ENCODE measurements around the gene EYA2.

EYA2 gene

DNA sequence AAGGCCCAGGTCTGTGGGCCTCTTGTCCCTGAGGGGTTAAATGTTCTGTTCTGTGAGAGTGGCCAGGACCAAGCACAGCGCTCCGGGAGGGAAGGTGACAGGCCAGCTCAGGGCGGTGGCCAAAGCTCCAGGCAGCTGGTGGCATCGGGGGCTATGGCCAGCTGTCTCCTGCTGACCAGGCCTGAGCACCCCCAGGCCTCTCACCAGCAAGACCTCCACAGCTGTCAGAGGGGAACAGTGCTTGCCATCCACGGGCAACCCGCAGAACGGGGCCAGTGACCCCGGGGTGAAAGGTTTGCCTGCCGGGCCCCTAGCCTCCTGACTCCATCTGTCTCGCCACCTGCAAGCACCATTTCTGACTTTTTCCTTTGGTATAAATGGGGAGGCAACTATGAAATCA, 46.0 kb downstream of the EYA2 start:
- TF ChIP-seq, protein P1, sequence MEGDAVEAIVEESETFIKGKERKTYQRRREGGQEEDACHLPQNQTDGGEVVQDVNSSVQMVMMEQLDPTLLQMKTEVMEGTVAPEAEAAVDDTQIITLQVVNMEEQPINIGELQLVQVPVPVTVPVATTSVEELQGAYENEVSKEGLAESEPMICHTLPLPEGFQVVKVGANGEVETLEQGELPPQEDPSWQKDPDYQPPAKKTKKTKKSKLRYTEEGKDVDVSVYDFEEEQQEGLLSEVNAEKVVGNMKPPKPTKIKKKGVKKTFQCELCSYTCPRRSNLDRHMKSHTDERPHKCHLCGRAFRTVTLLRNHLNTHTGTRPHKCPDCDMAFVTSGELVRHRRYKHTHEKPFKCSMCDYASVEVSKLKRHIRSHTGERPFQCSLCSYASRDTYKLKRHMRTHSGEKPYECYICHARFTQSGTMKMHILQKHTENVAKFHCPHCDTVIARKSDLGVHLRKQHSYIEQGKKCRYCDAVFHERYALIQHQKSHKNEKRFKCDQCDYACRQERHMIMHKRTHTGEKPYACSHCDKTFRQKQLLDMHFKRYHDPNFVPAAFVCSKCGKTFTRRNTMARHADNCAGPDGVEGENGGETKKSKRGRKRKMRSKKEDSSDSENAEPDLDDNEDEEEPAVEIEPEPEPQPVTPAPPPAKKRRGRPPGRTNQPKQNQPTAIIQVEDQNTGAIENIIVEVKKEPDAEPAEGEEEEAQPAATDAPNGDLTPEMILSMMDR (conservative IDR thresholded peaks at IDR 0.05; ENCODE audit: low read depth, low read length): no peak
- no peak for DNase-seq (ENCODE audit: low read depth)
- H3K4me3 ChIP-seq (ENCODE audit: low read length): no peak overlapping the region

DNA sequence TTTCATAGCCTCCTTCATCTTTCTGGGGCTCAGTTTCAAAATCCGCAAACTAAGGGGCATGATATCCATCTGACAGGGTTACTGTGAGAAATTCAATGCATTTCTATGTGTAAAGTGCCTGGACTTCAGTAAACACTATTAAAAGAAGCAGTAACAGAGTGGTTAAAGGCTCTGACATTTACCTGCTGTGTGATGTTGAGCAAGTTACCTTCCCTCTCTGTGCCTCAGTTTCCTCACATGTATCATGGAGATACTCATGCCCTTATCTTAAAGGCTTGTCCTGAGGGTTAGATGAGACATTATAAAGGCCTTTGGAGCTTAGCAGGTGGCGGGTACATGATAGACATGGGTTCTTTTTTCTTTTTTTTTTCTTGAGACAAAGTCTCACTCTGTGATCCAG, 46.8 kb downstream of the EYA2 start:
- TF ChIP-seq, protein P1 (conservative IDR thresholded peaks at IDR 0.05; ENCODE audit: low read depth, low read length): no peak

DNA sequence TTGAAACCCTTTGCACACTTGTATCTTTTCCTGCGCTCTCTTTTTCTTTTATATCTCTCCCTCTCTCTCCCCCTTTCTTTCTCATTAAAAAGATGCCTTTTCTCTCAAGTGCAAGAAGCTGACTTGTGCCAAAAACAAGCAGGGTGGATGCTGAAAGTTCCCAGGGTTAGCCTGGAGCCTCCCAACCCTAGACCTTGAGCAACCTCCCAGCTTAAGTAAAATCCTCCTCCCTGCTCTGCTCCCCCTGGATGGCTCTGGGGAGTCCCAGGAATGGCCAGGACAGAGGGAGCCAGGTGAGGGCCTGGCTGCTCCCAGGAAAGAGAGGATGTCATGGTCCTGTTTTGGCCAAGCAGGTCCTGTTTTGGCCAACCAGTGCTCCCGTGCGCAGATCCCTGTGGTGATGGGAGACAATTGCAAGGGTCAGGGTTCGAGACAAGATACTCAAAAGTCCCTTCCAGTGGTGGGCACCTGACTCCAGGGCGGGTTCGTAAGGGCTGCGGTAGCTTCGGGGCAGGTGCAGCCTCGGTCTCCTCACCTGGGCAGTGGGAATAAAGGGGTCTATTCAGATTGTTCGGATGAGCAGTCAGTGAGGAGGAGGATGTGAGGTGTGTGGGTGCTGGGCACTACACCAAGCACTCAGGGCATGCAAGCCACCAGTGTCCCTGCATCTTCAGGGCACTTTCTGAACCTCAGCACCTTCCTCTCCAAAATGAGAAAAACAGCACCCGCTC, 49.4 kb downstream of the EYA2 start:
- TF ChIP-seq, protein P1 (conservative IDR thresholded peaks at IDR 0.05; ENCODE audit: low read depth, low read length): no peak
- no peak overlapping the region for H3K4me3 ChIP-seq (ENCODE audit: low read length)
- no peak for DNase-seq (ENCODE audit: low read depth)

More for the DNA sequence above, 46.8 kb downstream of the EYA2 start:
- no peak for DNase-seq (ENCODE audit: low read depth)
- H3K4me3 ChIP-seq (ENCODE audit: low read length): no peak overlapping the region

DNA sequence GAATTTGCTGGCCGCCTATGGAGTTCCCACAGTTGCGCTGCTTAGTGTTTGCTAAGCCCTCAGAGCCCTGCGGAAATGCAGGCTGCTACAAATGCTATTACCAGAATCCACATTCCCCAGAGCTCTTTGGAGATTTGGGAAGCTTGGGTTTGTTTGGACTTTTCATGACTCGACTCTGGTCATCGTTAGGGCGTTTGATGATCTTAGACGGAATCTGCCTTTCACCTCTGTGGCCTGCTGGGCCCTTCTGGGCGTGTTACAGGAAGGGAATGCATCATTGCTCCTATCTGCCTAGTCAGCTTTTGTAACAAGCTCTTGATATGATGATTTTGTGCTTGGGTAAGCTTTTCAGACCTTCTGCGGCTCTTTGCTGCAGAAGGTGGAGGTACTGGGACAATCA, 50.8 kb downstream of the EYA2 start:
- TF ChIP-seq, protein P1 (conservative IDR thresholded peaks at IDR 0.05; ENCODE audit: low read depth, low read length): no peak
- no peak for DNase-seq (ENCODE audit: low read depth)
- H3K4me3 ChIP-seq (ENCODE audit: low read length): no peak overlapping the region

DNA sequence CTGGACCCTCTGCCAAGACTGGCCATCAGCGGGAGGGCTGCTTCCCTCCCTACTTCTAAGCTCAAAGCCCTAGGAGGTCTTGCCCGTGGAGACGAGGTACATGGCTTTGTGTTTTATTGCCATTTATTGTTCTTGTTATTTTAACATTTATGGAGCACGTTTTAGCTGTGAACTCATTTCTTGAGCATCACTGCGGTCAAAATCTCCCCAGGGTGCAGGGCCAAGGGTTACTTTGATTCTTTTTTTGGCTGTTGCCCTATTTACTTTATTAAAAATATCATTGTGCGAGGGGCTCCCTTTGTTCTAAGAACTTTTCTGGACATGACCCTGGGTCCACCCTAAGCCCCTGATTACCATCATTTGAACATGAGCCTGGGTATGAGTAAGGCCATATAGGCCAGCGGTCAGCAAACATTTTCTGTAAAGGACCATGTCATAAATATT, 51.6 kb downstream of the EYA2 start:
- H3K4me3 ChIP-seq (ENCODE audit: low read length): no peak overlapping the region
- TF ChIP-seq, protein P1 (conservative IDR thresholded peaks at IDR 0.05; ENCODE audit: low read depth, low read length): no peak
- no peak for DNase-seq (ENCODE audit: low read depth)

DNA sequence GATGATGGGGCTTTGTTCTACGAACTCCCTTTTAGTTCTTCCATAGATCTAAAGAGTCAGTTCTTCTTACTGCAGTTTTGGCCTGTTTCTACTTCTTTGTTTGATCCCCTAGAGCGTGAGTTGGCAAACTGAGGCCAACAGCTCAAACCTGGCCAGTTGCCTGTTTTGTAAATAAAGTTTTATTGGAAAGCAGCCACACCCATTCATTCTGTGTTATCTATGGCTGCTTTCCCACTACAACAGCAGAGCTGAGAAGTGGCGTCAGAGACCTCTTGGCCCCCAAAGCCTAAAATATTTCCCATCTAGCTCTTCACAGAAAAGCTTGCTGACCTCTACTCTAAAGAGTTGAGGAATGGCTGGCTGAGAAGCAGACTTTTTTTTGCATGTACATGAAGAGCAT, 52.2 kb downstream of the EYA2 start:
- no peak overlapping the region for H3K4me3 ChIP-seq (ENCODE audit: low read length)
- no peak for DNase-seq (ENCODE audit: low read depth)
- TF ChIP-seq, protein P1 (conservative IDR thresholded peaks at IDR 0.05; ENCODE audit: low read depth, low read length): no peak

DNA sequence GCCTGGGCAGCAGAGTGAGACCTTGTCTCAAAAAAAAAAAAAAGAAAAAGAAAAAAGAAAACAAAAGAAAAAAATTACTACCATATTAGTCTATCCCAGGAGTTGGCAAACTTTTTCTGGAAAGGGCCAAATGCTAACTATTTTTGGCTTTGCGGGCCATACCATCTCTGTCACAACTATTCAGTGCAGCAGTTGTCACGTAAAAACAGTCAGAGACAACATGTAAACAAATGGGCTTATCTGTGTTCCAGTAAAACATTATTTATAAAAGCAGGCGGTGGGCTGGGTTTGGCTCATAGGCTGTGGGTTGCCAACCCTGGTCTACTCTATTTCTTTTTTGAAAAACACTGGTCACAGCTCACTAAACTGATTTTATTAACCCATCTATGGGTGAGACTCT, 53.4 kb downstream of the EYA2 start:
- H3K4me3 ChIP-seq (ENCODE audit: low read length): no peak overlapping the region
- no peak for DNase-seq (ENCODE audit: low read depth)
- TF ChIP-seq, protein P1 (conservative IDR thresholded peaks at IDR 0.05; ENCODE audit: low read depth, low read length): no peak
